Measurements from ENCODE around the gene LSS.
"Not testable (repeated sequence)": the region's sequence is repeated elsewhere in the genome, so short reads cannot be mapped to it uniquely, and the experiment has no call there.

The LSS gene

DNA sequence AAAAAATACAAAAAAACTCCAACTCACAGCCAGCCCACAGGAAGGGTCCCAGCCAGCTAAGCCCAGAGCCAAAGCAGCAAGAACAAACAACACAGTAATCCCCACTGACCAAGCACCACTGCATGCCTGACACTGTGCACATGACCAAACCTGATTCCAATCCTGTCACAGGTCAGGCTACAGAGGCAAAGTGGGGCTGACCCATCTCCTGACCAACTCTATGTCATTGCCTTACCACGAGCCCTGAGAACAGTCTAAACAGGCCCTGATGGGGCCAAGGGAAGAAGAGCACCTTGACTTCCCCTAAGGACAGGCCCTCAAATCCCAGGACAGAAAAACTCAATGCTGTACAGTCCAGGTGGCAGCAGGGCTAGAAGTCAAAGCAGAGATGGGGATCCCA, 2.4 kb downstream of the LSS start:
- Histone ChIP-seq H2BK120ac (ENCODE audit: low read depth, low read length) (no peak overlapping the region), H3K18ac (ENCODE audit: low read depth in 1 of 2, low read length in 2 of 2) (no peak overlapping the region), H3K23ac (ENCODE audit: low read length in 2 of 2) (no peak overlapping the region), H2AFZ (ENCODE audit: low read depth, low read length) (no peak overlapping the region), H3K27me3 (ENCODE audit: control insufficient read depth in 1 of 2, insufficient read depth in 1 of 2, low read length in 2 of 2) (no peaks in the 10 kb centered on the region), H3K79me1 (replicated peaks; ENCODE audit: low read length, poor library complexity, severe bottlenecking) (peaks cover 13% of the 10 kb centered on the region), H2BK12ac (ENCODE audit: low read length in 2 of 2) (no peak overlapping the region), H2AK5ac (ENCODE audit: low read length, severe bottlenecking) (no peak overlapping the region), H4K8ac (ENCODE audit: low read length) (no peak overlapping the region), H3K9ac (ENCODE audit: low read length) (peak overlapping the region; percentile 95), H3K4me2 (ENCODE audit: low read length, poor library complexity, severe bottlenecking) (no peak overlapping the region), H3K4me1 (ENCODE audit: control insufficient read depth, insufficient read depth, low read depth, low read length) (peaks cover 26% of the 10 kb centered on the region), H4K91ac (ENCODE audit: low read length) (peak overlapping the region; percentile 1), H3K4ac (ENCODE audit: low read depth in 1 of 2, low read length in 2 of 2) (no peak overlapping the region), H2BK5ac (ENCODE audit: low read depth, low read length, poor library complexity, severe bottlenecking) (no peak overlapping the region), H3K4me3 (ENCODE audit: insufficient read depth in 1 of 2, low read depth in 1 of 2, low read length in 2 of 2) (peak overlapping the region in 1 of 2 experiments; percentile 97), H3K9me3 (ENCODE audit: control insufficient read depth, low read length) (no peaks in the 10 kb centered on the region), H2BK15ac (ENCODE audit: low read depth, poor library complexity, severe bottlenecking) (no peak overlapping the region), H3K27ac (ENCODE audit: low read length, poor library complexity, severe bottlenecking) (no peak overlapping the region), H3K14ac (ENCODE audit: low read length in 2 of 2) (no peak overlapping the region), H3K36me3 (ENCODE audit: control insufficient read depth in 1 of 2, insufficient read depth in 2 of 2, low read depth in 1 of 2, low read length in 2 of 2) (peaks cover 24 to 25% of the 10 kb centered on the region in 2 experiments)
- WGBS: 73% methylated on average over 1 of the region's 1 CpG
- peak; percentile 54 for DNase-seq

GRCh38 chr21:46223661-46224060, 4.9 kb downstream of the LSS start:
- not testable (repeated sequence) for H2BK12ac ChIP-seq (ENCODE audit: low read length in 2 of 2); H3K4me2 ChIP-seq (ENCODE audit: low read length, poor library complexity, severe bottlenecking); H3K18ac ChIP-seq (ENCODE audit: low read depth in 1 of 2, low read length in 2 of 2); H3K27ac ChIP-seq (ENCODE audit: low read length, poor library complexity, severe bottlenecking); H2AFZ ChIP-seq (ENCODE audit: low read depth, low read length); H2BK15ac ChIP-seq (ENCODE audit: low read depth, poor library complexity, severe bottlenecking); H3K23ac ChIP-seq (ENCODE audit: low read length in 2 of 2); H3K14ac ChIP-seq (ENCODE audit: low read length in 2 of 2); H2BK120ac ChIP-seq (ENCODE audit: low read depth, low read length); DNase-seq; H3K4me3 ChIP-seq (ENCODE audit: insufficient read depth in 1 of 2, low read depth in 1 of 2, low read length in 2 of 2); H3K9me3 ChIP-seq (ENCODE audit: control insufficient read depth, low read length); H3K4ac ChIP-seq (ENCODE audit: low read depth in 1 of 2, low read length in 2 of 2); H2AK5ac ChIP-seq (ENCODE audit: low read length, severe bottlenecking); H3K27me3 ChIP-seq (ENCODE audit: control insufficient read depth in 1 of 2, insufficient read depth in 1 of 2, low read length in 2 of 2); H2BK5ac ChIP-seq (ENCODE audit: low read depth, low read length, poor library complexity, severe bottlenecking); H4K8ac ChIP-seq (ENCODE audit: low read length); H3K9ac ChIP-seq (ENCODE audit: low read length); H4K91ac ChIP-seq (ENCODE audit: low read length)
- Histone ChIP-seq H3K36me3 (ENCODE audit: control insufficient read depth in 1 of 2, insufficient read depth in 2 of 2, low read depth in 1 of 2, low read length in 2 of 2) (peaks cover 43 to 49% of the 10 kb centered on the region in 2 experiments), H3K4me1 (ENCODE audit: control insufficient read depth, insufficient read depth, low read depth, low read length) (peaks cover 18% of the 10 kb centered on the region), H3K79me1 (replicated peaks; ENCODE audit: low read length, poor library complexity, severe bottlenecking) (peaks cover 26% of the 10 kb centered on the region)
- WGBS: 96% methylated on average over 17 of the region's 18 CpGs

DNA sequence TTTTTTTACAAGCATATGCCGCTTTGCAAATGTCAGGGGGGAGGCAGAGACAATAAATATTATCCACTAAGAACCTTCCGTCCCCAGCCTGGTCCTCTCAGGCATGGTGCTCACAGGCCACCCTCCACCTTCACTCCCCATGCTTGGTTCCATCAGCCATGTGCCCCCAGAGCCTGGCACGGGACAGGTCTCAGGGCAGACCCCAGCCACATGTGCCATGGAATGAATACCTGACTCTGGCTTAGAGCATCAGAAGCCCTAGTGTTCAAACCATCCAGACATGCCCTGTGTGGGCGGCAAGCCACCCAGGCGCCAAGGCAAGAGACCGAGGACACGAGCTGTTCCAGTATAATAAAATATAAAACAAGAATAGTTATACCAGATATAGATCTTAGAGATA, 5.4 kb downstream of the LSS start:
- no peak overlapping the region for H2BK5ac ChIP-seq (ENCODE audit: low read depth, low read length, poor library complexity, severe bottlenecking)
- DNase-seq: no peak
- no peak overlapping the region for H3K4me3 ChIP-seq (ENCODE audit: insufficient read depth in 1 of 2, low read depth in 1 of 2, low read length in 2 of 2)
- no peak overlapping the region for H3K4me2 ChIP-seq (ENCODE audit: low read length, poor library complexity, severe bottlenecking)
- H2AFZ ChIP-seq (ENCODE audit: low read depth, low read length): no peak overlapping the region
- no peak overlapping the region for H3K14ac ChIP-seq (ENCODE audit: low read length in 2 of 2)
- peaks cover 46 to 48% of the 10 kb centered on the region in 2 experiments for H3K36me3 ChIP-seq (ENCODE audit: control insufficient read depth in 1 of 2, insufficient read depth in 2 of 2, low read depth in 1 of 2, low read length in 2 of 2)
- H2BK15ac ChIP-seq (ENCODE audit: low read depth, poor library complexity, severe bottlenecking): no peak overlapping the region
- no peak overlapping the region for H3K4ac ChIP-seq (ENCODE audit: low read depth in 1 of 2, low read length in 2 of 2)
- H3K23ac ChIP-seq (ENCODE audit: low read length in 2 of 2): no peak overlapping the region
- H4K8ac ChIP-seq (ENCODE audit: low read length): no peak overlapping the region
- over 99% methylated on average over 3 of the region's 7 CpGs for WGBS
- H3K79me1 ChIP-seq (replicated peaks; ENCODE audit: low read length, poor library complexity, severe bottlenecking): peaks cover 23% of the 10 kb centered on the region
- H3K27ac ChIP-seq (ENCODE audit: low read length, poor library complexity, severe bottlenecking): no peak overlapping the region
- H3K27me3 ChIP-seq (ENCODE audit: control insufficient read depth in 1 of 2, insufficient read depth in 1 of 2, low read length in 2 of 2): no peaks in the 10 kb centered on the region
- H3K18ac ChIP-seq (ENCODE audit: low read depth in 1 of 2, low read length in 2 of 2): peak overlapping the region in 1 of 2 experiments; percentile 1
- no peak overlapping the region for H4K91ac ChIP-seq (ENCODE audit: low read length)
- H2BK120ac ChIP-seq (ENCODE audit: low read depth, low read length): no peak overlapping the region
- no peaks in the 10 kb centered on the region for H3K9me3 ChIP-seq (ENCODE audit: control insufficient read depth, low read length)
- H3K9ac ChIP-seq (ENCODE audit: low read length): no peak overlapping the region
- H2BK12ac ChIP-seq (ENCODE audit: low read length in 2 of 2): no peak overlapping the region
- H3K4me1 ChIP-seq (ENCODE audit: control insufficient read depth, insufficient read depth, low read depth, low read length): peaks cover 18% of the 10 kb centered on the region
- H2AK5ac ChIP-seq (ENCODE audit: low read length, severe bottlenecking): no peak overlapping the region

DNA sequence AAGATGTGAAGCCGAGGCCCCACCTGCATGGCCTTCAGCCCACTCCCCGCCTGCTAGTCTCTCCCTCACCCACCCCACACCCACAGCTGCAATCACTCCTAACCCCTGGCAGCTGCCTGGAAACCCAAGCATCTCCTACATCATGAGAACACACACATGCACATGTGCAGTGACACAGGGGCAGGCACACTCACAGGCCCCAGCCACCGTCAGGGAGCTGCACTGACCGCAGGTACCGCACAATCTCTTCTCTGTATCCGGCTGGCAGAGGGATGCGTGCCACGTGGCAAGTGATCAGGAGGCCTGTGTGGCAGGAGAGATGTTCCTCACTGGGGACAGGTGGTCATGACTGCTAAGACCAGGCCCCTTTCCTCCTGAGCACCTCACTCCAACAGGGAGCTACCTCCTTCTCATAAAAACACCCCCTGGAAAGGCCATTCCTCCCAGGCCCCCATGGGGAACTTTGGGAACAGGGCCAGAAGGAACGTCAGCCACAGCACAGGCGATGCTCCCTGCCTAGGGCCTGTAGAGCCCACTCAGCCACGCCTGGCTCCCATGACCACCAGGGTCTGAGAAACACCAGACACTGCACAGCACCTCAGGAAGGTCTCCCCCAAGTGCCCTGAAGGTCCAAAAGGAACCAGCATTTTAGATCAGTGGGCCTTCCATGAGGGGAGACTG, 6.0 kb downstream of the LSS start:
- Histone ChIP-seq H2BK120ac (ENCODE audit: low read depth, low read length) (no peak overlapping the region), H3K18ac (ENCODE audit: low read depth in 1 of 2, low read length in 2 of 2) (no peak overlapping the region), H2AFZ (ENCODE audit: low read depth, low read length) (no peak overlapping the region), H3K4me2 (ENCODE audit: low read length, poor library complexity, severe bottlenecking) (no peak overlapping the region), H3K4me3 (ENCODE audit: insufficient read depth in 1 of 2, low read depth in 1 of 2, low read length in 2 of 2) (no peak overlapping the region), H3K23ac (ENCODE audit: low read length in 2 of 2) (no peak overlapping the region), H3K36me3 (ENCODE audit: control insufficient read depth in 1 of 2, insufficient read depth in 2 of 2, low read depth in 1 of 2, low read length in 2 of 2) (peaks cover 49 to 50% of the 10 kb centered on the region in 2 experiments), H2BK12ac (ENCODE audit: low read length in 2 of 2) (no peak overlapping the region), H3K79me1 (replicated peaks; ENCODE audit: low read length, poor library complexity, severe bottlenecking) (peaks cover 25% of the 10 kb centered on the region), H4K91ac (ENCODE audit: low read length) (no peak overlapping the region), H2BK5ac (ENCODE audit: low read depth, low read length, poor library complexity, severe bottlenecking) (no peak overlapping the region), H3K14ac (ENCODE audit: low read length in 2 of 2) (no peak overlapping the region), H3K9ac (ENCODE audit: low read length) (peak overlapping the region; percentile 18), H3K4ac (ENCODE audit: low read depth in 1 of 2, low read length in 2 of 2) (no peak overlapping the region), H3K27ac (ENCODE audit: low read length, poor library complexity, severe bottlenecking) (no peak overlapping the region), H2AK5ac (ENCODE audit: low read length, severe bottlenecking) (no peak overlapping the region), H4K8ac (ENCODE audit: low read length) (peak overlapping the region; percentile 33), H3K9me3 (ENCODE audit: control insufficient read depth, low read length) (no peaks in the 10 kb centered on the region), H3K27me3 (ENCODE audit: control insufficient read depth in 1 of 2, insufficient read depth in 1 of 2, low read length in 2 of 2) (no peaks in the 10 kb centered on the region), H3K4me1 (ENCODE audit: control insufficient read depth, insufficient read depth, low read depth, low read length) (peaks cover 18% of the 10 kb centered on the region), H2BK15ac (ENCODE audit: low read depth, poor library complexity, severe bottlenecking) (no peak overlapping the region)
- 94% methylated on average over 11 of the region's 11 CpGs for WGBS
- DNase-seq: no peak

Measured in mesenchymal stem cell (in vitro differentiated cells and primary cell).